ENCODE data around the gene GOLGA2. TPM values are rescaled to one million over a fixed set of nuclear protein-coding genes. Genes with fewer than 3 reads are reported as not detected.

Gene GOLGA2
- total and polyA plus RNA-seq, 2 of the 13 experiments (the other 11 are each of a cell fraction or from before 2014, with no cell fraction given) = 45.3 to 45.8 TPM

- Histone ChIP-seq H3K27me3 (ENCODE audit: control insufficient read depth in 1 of 2, insufficient read depth in 2 of 2, low read length in 2 of 2) (peaks cover 1 to 4% of the 10 kb centered on the region in 2 experiments; a peak in 2 of 5 replicates), H3K79me2 (ENCODE audit: insufficient read depth, low read length) (no peaks in the 10 kb centered on the region), H3K4me1 (ENCODE audit: insufficient read depth, low read length) (peaks cover 56% of the 10 kb centered on the region), H3K9me3 (ENCODE audit: low read length) (no peaks in the 10 kb centered on the region), H3K4me3 (replicated peaks in 1 of 3; ENCODE audit: insufficient read depth in 1 of 3, low read depth in 2 of 3, low read length in 3 of 3) (no peak overlapping the region; a peak in 1 of 6 replicates), H3K27ac (ENCODE audit: extremely low read length, insufficient read depth, low read length) (no peak overlapping the region), H3K9ac (ENCODE audit: insufficient read depth, low read depth, low read length) (no peak overlapping the region; the same call in 1 of the 2 replicates), H4K20me1 (ENCODE audit: insufficient read depth, low read length) (no peaks in the 10 kb centered on the region), H3K4me2 (ENCODE audit: low read depth, low read length) (peak overlapping the region; percentile 40), H3K36me3 (replicated peaks in 1 of 2; ENCODE audit: control insufficient read depth in 1 of 2, insufficient read depth in 2 of 2, low read length in 2 of 2) (no peaks in the 10 kb centered on the region), H2AFZ (ENCODE audit: low read length) (no peak overlapping the region)
- no peak for ATAC-seq
- DNase-seq (ENCODE audit: low spot score) = no peak
- WGBS (ENCODE audit: low lambda C conversion rate) = 26% methylated on average over 11 of the region's 21 CpGs
- FAIRE-seq = no peak
- POLR2A ChIA-PET = no interaction called here
- BruUV-seq (replicated peaks) = no TSS peak
- intact Hi-C loops (cut with micrococcal nuclease; ENCODE audit: unreplicated experiment) = no loop called here
- CTCF ChIA-PET (ENCODE audit: low intra/inter-chr PET ratio, low total read pairs) = no interaction called here
- in situ Hi-C loops (cut with HindIII; ENCODE audit: extremely low pct_ligation_motif_present, low pct_unique_long_range_greater_than_20kb) = no loop called here
- TF ChIP-seq ZNF598 (CRISPR knock-in tag; IDR thresholded peaks at IDR 0.05; ENCODE audit: borderline replicate concordance) (no peak), JARID2 (CRISPR knock-in tag; IDR thresholded peaks at IDR 0.05; ENCODE audit: insufficient replicate concordance) (no peak), FOXM1 (CRISPR knock-in tag; IDR thresholded peaks at IDR 0.05) (no peak), ZNF503 (CRISPR knock-in tag; IDR thresholded peaks at IDR 0.05) (no peak), ZNF367 (CRISPR knock-in tag; IDR thresholded peaks at IDR 0.05; ENCODE audit: borderline replicate concordance) (no peak), ZFP36 (IDR thresholded peaks at IDR 0.05; ENCODE audit: borderline replicate concordance, low read depth, low read length, partially characterized antibody) (no peak), ELF1 (CRISPR knock-in tag; IDR thresholded peaks at IDR 0.05) (peak; percentile 76), ATF7-NPFF (CRISPR knock-in tag; IDR thresholded peaks at IDR 0.05; ENCODE audit: low read depth) (no peak), ZBTB2 (CRISPR knock-in tag; IDR thresholded peaks at IDR 0.05; ENCODE audit: low read depth) (no peak), ZXDC (CRISPR knock-in tag; IDR thresholded peaks at IDR 0.05) (0 out of 2 replicates have a peak, but pooled peaks have one; percentile 40), FOSL2 (CRISPR knock-in tag; IDR thresholded peaks at IDR 0.05) (peak; percentile 62; the same call in 1 of the 2 replicates), ELF3 (CRISPR knock-in tag; IDR thresholded peaks at IDR 0.05) (0 out of 2 replicates have a peak, but pooled peaks have one; percentile 18), ZNF772 (CRISPR knock-in tag; IDR thresholded peaks at IDR 0.05) (no peak), ETV5 (CRISPR knock-in tag; IDR thresholded peaks at IDR 0.05; ENCODE audit: borderline replicate concordance) (peak; percentile 27; the same call in 1 of the 2 replicates), NFE2L2 (IDR thresholded peaks at IDR 0.05; ENCODE audit: low read length) (peak; percentile 64), ZKSCAN1 (IDR thresholded peaks at IDR 0.05; ENCODE audit: low read length) (peak; percentile 97), TEAD3 (CRISPR knock-in tag; optimal IDR thresholded peaks at IDR 0.05; ENCODE audit: borderline replicate concordance) (peak; percentile 33), ZNF263 (CRISPR knock-in tag; IDR thresholded peaks at IDR 0.05) (0 out of 2 replicates have a peak, but pooled peaks have one; percentile 50)
Observed at GRCh38 chr9:128214571-128215490, 61.0 kb downstream of the GOLGA2 start.

Measured in HepG2 (cell line).